ENCODE data around the gene ARHGAP6. TPM values are rescaled to one million over a fixed set of nuclear protein-coding genes. Genes with fewer than 3 reads are reported as not detected.
A peak's percentile ranks its signal among the peaks of the same experiment; 100 is the strongest.

The ARHGAP6 gene
- total and polyA plus RNA-seq, 8 donors = 7.0 to 25.4 (median 20.5) TPM

GRCh38 chrX:11347300-11347699 is 318.4 kb downstream of the ARHGAP6 start:
- no peaks in the 10 kb centered on the region for H3K9me3 ChIP-seq
- intact Hi-C loops (cut with DNase I) = no loop called here
- no peak for TF ChIP-seq CTCF (IDR thresholded peaks at IDR 0.05)
- no peak overlapping the region for H3K27ac ChIP-seq
- H3K27me3 ChIP-seq = no peaks in the 10 kb centered on the region
- DNase-seq (no peak), ATAC-seq (no peak)
- H3K4me3 ChIP-seq = no peak overlapping the region
- no peaks in the 10 kb centered on the region for H3K36me3 ChIP-seq
- no peaks in the 10 kb centered on the region for H3K4me1 ChIP-seq

- Histone ChIP-seq H3K27ac (no peak overlapping the region), H3K9me3 (no peaks in the 10 kb centered on the region), H3K36me3 (no peaks in the 10 kb centered on the region), H3K4me3 (no peak overlapping the region), H3K4me1 (no peaks in the 10 kb centered on the region), H3K27me3 (no peaks in the 10 kb centered on the region)
- intact Hi-C loops (cut with DNase I) = no loop called here
- no peak for DNase-seq
- no peak for TF ChIP-seq CTCF (IDR thresholded peaks at IDR 0.05)
- ATAC-seq = no peak
Observed at GRCh38 chrX:11346121-11346682, 319.5 kb downstream of the ARHGAP6 start.

GRCh38 chrX:11342673-11343072 is 323.0 kb downstream of the ARHGAP6 start:
- DNase-seq (no peak), ATAC-seq (no peak)
- Histone ChIP-seq H3K27ac (peak overlapping the region in 1 of 2 donors; percentile 80), H3K4me1 (no peaks in the 10 kb centered on the region), H3K4me3 (no peak overlapping the region), H3K36me3 (no peaks in the 10 kb centered on the region), H3K9me3 (no peaks in the 10 kb centered on the region), H3K27me3 (no peaks in the 10 kb centered on the region)
- intact Hi-C loops (cut with DNase I) = no loop called here
- TF ChIP-seq CTCF (IDR thresholded peaks at IDR 0.05) = no peak

- DNase-seq (peak in 3 of 4 donors; percentile 27 to 68 (median 52)), ATAC-seq (peak; percentile 87)
- H3K4me3 ChIP-seq = no peak overlapping the region
- no peaks in the 10 kb centered on the region for H3K9me3 ChIP-seq
- TF ChIP-seq CTCF (IDR thresholded peaks at IDR 0.05) = no peak
- intact Hi-C loops (cut with DNase I) = no loop called here
- H3K27me3 ChIP-seq = no peaks in the 10 kb centered on the region
- H3K4me1 ChIP-seq = no peaks in the 10 kb centered on the region
- H3K27ac ChIP-seq = peak overlapping the region; percentile 58 to 80
- H3K36me3 ChIP-seq = no peaks in the 10 kb centered on the region
Observed at GRCh38 chrX:11341274-11342201, 324.2 kb downstream of the ARHGAP6 start.

GRCh38 chrX:11337292-11338009 is 328.3 kb downstream of the ARHGAP6 start:
- no peak for TF ChIP-seq CTCF (IDR thresholded peaks at IDR 0.05)
- DNase-seq (no peak), ATAC-seq (no peak)
- no peak overlapping the region for H3K4me3 ChIP-seq
- intact Hi-C loops (cut with DNase I) = no loop called here
- no peaks in the 10 kb centered on the region for H3K4me1 ChIP-seq
- no peaks in the 10 kb centered on the region for H3K9me3 ChIP-seq
- H3K27ac ChIP-seq = no peak overlapping the region
- no peaks in the 10 kb centered on the region for H3K27me3 ChIP-seq
- no peaks in the 10 kb centered on the region for H3K36me3 ChIP-seq
